AG04450 (cell line): Measurements from ENCODE around the gene CRX. TPM values are rescaled to one million over a fixed set of nuclear protein-coding genes. Genes with fewer than 3 reads are reported as not detected.
"Not testable (repeated sequence)": the region's sequence is repeated elsewhere in the genome, so short reads cannot be mapped to it uniquely, and the experiment has no call there.

Experiments
- CTCF ChIA-PET: fragments of 300-600, 350-600 bp; formaldehyde crosslinking; extraction: SDS; loops from one replicate; lab custom pipeline; 2022; ENCODE audit warnings: antibody characterized with exemption, inconsistent platforms; lab: Charles Lee
- POLR2A ChIA-PET: fragments of 350-600 bp; formaldehyde crosslinking; extraction: SDS; loops from one replicate; lab custom pipeline; 2021; ENCODE audit warnings: antibody characterized with exemption, inconsistent platforms; lab: Yijun Ruan, JAX
- DNase-seq: peaks from one replicate; pipeline ENCODE4 v3.0.0-alpha.2; 2011; ENCODE audit warnings: low read depth, low spot score
- H3K27ac ChIP-seq: one replicate; pipeline ENCODE4 v1.5.1; 2012; ENCODE audit warnings: low read depth, low read length, control low read depth
- H3K27me3 ChIP-seq: one replicate; pipeline ENCODE4 v1.6.0; 2012; ENCODE audit warnings: low read length; ENCODE audit not compliant: control insufficient read depth, insufficient read depth
- H3K4me3 ChIP-seq: 2 replicates; pipeline ENCODE4 v1.5.1; 2011; ENCODE audit warnings: mild to moderate bottlenecking, low read depth, low read length, control low read depth
- H3K9me3 ChIP-seq: 2 replicates; pipeline ENCODE4 v1.5.1; 2012; ENCODE audit warnings: low read length; ENCODE audit not compliant: control insufficient read depth, insufficient read depth
- CTCF ChIP-seq: IDR thresholded peaks from 2 replicates; pipeline ENCODE4 v1.5.1; 2011; ENCODE audit warnings: low read depth, low read length, control low read depth, inconsistent platforms
- polyA plus RNA-seq: library from polyadenylated mRNA; depleted of rRNA; stranded (reverse); fragments of >200 nt; gene quantifications from 2 replicates; pipeline ENCODE4 v1.2.3, GENCODE V29; 2011

The CRX gene
- polyA plus RNA-seq, 1 experiment = not detected

- CTCF ChIA-PET = interaction anchor here (0.6 to 1.1 kb wide), 2 partner anchors 9 to 258 kb away, joined by 3 read pairs; no protein-coding TSS in a partner anchor
- no peak overlapping the region for H3K4me3 ChIP-seq
Observed at GRCh38 chr19:47798904-47799266, 22.9 kb upstream of the CRX start.

GRCh38 chr19:47801270-47801669, 20.5 kb upstream of the CRX start:
- CTCF ChIA-PET = interaction anchor here (1.1 to 1.4 kb wide), 2 partner anchors 12 to 62 kb away, joined by 3 to 4 read pairs; no protein-coding TSS in a partner anchor
- POLR2A ChIA-PET = no interaction called here
- no peak for TF ChIP-seq CTCF

More at GRCh38 chr19:47798904-47799266, 22.9 kb upstream of the CRX start:
- Histone ChIP-seq H3K9me3 (peaks cover 14% of the 10 kb centered on the region), H3K27ac (no peak overlapping the region), H3K27me3 (peaks cover 7% of the 10 kb centered on the region)
- TF ChIP-seq CTCF = no peak
- POLR2A ChIA-PET = no interaction called here
- DNase-seq = no peak

GRCh38 chr19:47802521-47803043, 19.2 kb upstream of the CRX start:
- Histone ChIP-seq H3K27me3 (peaks cover 9% of the 10 kb centered on the region), H3K4me3 (no peak overlapping the region), H3K9me3 (peaks cover 14% of the 10 kb centered on the region), H3K27ac (no peak overlapping the region)
- CTCF ChIA-PET = interaction anchor here (1.1 kb wide), 1 partner anchor 13 kb away, joined by 4 read pairs; no protein-coding TSS in a partner anchor
- TF ChIP-seq CTCF = no peak
- DNase-seq = no peak
- POLR2A ChIA-PET = no interaction called here

More at GRCh38 chr19:47801270-47801669, 20.5 kb upstream of the CRX start:
- DNase-seq = no peak
- Histone ChIP-seq H3K9me3 (peaks cover 14% of the 10 kb centered on the region), H3K4me3 (no peak overlapping the region), H3K27me3 (peaks cover 9% of the 10 kb centered on the region), H3K27ac (no peak overlapping the region)

GRCh38 chr19:47803148-47803547, 18.6 kb upstream of the CRX start:
- DNase-seq, H3K27ac ChIP-seq, H3K4me3 ChIP-seq, CTCF ChIA-PET, POLR2A ChIA-PET, H3K27me3 ChIP-seq: not testable (repeated sequence)
- peaks cover 14% of the 10 kb centered on the region for H3K9me3 ChIP-seq

- POLR2A ChIA-PET, H3K27ac ChIP-seq, H3K4me3 ChIP-seq, CTCF ChIA-PET, H3K27me3 ChIP-seq, DNase-seq: not testable (repeated sequence)
- peaks cover 14% of the 10 kb centered on the region for H3K9me3 ChIP-seq
Observed at GRCh38 chr19:47803671-47804070, 18.1 kb upstream of the CRX start.

GRCh38 chr19:47804451-47804850, 17.3 kb upstream of the CRX start, which contains the start of gene TPRX1:
TSS of gene TPRX1 (minus strand) at chr19:47804551. CDS start at chr19:47804539, 12 bp downstream.
- CTCF ChIA-PET, H3K27ac ChIP-seq, POLR2A ChIA-PET, H3K27me3 ChIP-seq, H3K4me3 ChIP-seq, DNase-seq: not testable (repeated sequence)
- peaks cover 14% of the 10 kb centered on the region for H3K9me3 ChIP-seq
